NCI-H1105 treated with DMSO at 0.1 percent for 48 hours (cell line): ENCODE data around the gene GRM3.

Experiments used
- DNase-seq: peaks from one replicate; lab custom pipeline; 2025; lab: John Stamatoyannopoulos, UW

Gene GRM3

GRCh38 chr7:86692755-86693154 lies 49.0 kb downstream of the GRM3 start:
- DNase-seq, result no peak

GRCh38 chr7:86706406-86706805 lies 62.7 kb downstream of the GRM3 start:
- no peak for DNase-seq

DNA sequence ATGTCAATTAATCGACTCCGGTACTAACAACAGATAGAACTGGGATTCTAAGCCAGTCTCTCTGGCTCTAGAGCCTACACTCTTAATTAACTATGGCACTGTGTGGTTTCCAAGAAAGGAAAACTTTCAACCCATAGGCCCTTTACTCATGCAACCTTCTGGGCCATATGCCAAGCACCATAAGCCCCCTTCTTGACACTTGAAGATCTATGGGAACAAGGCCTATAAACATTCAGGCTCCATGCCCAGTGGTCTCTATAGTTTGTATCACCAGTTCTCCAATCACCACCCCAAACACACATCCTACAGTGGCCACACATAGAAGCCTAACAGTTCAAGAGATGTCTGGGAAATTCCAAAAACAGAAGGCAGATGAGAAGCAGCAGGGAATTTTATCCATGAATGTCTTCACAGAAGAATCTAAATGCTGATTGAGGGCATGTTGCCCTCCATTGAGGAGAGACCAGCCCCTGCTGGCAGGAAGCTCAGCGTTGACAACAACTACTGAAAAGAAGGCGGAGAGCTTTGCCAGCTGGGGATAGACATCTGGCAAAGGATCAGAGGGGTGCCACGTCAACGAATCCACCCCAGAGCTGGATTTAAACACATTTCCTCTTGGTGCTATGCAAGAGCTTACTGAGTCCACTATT lies 64.4 kb downstream of the GRM3 start:
- peak; percentile 88 for DNase-seq

DNA sequence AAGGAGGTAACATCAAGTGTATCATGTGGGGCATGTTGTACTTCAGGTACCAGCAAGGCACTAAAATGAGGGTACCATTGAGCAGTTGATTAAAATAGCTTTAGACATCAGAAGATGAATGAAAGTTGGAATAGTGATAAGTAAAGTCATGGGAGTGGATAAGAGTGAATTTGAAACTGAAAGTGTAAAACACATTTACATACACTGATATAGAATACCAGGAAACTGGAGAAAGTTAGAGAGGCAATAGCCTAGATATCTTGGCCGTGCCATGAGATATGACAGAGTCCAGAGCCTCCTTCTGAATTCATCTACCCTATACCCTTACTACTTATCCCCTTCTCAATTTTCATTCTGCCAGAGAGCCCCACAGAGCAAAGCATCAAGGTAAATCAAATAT lies 76.6 kb downstream of the GRM3 start:
- DNase-seq, result no peak

DNA sequence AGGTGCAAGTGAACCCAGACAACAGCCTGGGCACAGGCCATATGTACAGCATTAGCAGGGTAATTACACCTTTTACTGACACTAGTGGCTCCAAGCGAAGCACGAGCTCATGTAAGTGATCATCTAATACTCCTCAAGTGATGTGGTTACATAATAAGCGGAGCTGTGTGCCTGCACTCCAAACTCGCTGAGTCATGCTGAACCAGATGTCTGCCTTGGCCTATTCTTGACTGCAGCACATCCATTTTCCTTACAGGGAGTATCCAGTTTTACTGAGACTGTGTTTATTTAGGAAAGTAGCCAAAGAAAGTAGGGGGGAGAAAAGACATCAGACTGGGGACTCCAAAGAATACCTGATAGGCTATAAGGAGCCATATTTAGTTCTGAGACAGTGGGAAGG lies 90.1 kb downstream of the GRM3 start:
- DNase-seq, result no peak

DNA sequence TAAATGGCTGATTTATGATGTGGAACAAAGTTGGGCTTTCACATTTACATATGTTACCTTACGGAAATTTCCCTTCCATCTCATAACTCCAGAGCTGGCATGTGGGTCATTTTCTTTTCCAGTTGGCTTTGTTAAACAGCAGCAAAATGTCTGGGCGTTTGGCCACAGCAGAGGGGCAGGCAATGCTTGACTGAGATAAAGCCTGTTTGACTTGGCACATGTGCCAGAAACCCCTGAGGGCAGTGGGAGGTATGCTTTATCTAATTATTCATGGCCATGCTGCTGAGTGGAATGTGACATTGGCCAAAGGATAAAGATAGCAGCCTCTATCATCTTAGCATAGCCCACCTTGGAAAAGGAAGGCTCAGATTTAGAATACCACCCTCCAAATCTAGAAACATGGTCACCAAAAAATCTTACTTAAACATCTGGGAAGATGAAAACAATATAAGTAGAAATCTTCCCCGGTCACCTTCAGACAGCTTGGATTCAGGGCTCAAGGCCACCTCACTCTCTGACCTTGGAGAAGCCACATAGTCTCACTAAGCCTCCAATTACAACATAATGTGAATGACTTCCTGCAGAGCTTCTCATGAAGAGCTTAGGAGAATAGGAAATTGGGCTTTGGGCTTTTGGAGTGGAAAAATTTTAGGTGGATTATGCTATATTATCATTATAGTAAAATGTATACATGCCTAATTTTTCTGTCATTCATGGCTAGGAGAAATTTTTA lies 101.5 kb downstream of the GRM3 start:
- DNase-seq, result peak; percentile 8

DNA sequence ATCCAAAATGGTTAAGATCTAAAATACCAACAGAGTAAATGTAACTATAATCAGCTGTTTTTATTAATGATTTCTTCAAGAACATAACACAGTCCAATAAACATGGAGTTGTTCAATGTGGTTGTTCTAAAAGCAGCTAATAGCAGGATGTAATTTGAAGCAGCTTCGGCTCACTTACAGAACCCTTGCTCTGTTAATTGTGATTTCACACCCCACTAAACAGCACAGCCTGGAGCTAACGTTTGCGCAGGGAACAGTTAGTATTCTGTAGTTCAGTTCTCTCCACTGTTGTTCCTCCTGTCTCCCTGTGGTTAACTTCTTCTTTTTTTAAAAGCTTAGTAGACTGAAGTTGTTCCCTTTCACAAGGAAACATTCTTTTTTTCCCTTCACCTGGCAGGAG lies 104.0 kb downstream of the GRM3 start:
- peak; percentile 49 for DNase-seq

DNA sequence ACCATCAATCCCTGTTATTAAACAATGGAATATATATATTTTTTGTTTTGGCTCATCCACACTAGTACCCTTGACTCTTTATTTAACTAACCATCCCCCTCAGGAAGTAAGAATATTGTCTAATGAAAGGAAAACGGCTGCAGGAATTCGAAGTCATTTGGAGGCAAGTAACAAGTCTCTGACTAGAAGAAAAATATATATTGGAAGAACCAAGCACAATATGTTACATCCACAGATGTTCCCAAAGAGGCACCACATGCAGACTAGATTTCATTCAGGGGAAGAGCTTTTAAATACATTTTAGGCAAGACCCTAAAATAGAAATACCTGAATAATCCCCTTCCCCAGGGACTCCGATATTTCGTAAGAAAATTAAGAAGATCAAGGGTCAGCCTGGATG lies 104.5 kb downstream of the GRM3 start:
- DNase-seq, result no peak

DNA sequence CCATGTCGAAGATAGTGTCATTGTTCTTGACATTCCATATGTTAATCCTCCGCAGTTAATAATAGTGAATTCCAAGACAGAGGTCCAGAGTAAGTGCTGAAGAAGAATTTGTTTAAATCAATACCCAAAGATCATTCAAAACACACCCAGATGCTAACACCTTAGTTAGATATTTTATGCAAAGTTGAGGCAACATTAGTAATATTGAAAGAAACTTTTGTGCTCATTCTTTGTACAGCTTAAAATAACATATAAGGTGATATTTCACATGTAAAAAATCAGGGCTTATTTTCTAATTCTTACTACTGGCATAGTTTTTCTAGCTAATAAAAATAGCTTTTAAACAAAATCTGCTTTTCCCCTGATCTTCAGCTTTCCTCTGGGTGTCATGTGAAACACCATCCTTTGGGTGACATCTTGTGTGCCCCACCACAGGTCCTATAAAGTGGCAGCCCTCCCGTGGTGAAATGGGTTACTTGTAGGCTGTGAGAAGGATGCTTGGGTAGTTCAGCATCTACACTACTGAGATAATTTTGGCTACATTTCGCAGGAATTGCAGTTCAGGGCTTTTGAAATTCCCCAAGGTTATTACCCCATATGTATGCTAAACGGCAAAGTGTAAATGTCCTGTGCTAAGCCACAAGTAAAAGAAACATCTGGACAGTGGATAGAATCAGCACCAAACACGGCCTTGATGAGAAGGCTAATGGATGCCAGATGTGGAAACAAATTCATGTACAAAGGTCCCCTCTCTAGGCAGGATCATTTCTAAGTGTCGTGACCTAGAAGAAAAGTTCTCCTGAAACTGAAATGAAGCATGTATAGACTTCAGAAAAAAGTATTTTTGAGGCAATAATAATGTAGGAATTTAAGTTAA lies 105.4 kb downstream of the GRM3 start:
- no peak for DNase-seq

- DNase-seq, result no peak
Measured at GRCh38 chr7:86749741-86750665, 106.3 kb downstream of the GRM3 start.

- DNase-seq, result no peak
Measured at GRCh38 chr7:86760236-86760635, 116.5 kb downstream of the GRM3 start.

GRCh38 chr7:86762129-86762528 lies 118.4 kb downstream of the GRM3 start:
- no peak for DNase-seq

DNA sequence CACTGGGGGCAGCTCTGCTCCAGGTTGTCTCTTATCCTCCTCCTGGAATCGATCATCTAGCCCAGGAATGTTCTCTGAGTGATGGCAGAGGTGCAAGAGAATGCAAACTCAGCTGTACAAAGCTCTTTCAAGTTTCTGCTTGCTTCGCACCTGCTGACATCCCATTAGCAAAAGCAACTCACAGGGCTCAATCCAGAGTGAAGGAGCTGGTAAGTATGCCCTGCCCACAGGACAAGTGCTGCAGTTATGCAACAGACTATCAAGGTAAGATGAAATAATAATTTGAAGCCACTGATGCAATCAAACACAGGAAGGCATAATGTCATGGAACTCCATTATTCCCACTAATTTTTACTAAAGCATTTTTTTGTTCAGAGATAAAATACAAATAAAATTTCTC lies 122.2 kb downstream of the GRM3 start:
- DNase-seq, result no peak

DNA sequence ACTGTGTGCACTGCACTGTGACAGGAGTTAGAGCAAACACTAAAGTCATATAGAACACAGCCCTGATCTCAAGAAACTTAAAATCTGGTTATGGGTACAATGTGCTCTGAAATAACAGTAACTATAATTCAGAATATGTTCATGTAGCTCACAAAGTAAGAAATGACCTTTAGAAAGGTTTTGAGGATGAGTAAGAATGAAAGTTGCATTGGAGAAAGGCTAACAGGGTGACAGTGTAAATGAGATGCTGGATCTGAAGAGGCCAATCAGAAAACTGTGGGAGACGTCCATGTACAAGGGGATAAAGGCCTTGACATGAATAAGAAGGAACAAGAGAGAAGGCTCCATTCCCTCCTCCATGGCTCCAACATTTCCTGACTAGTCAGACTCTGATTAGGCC lies 124.7 kb downstream of the GRM3 start:
- DNase-seq, result no peak

DNA sequence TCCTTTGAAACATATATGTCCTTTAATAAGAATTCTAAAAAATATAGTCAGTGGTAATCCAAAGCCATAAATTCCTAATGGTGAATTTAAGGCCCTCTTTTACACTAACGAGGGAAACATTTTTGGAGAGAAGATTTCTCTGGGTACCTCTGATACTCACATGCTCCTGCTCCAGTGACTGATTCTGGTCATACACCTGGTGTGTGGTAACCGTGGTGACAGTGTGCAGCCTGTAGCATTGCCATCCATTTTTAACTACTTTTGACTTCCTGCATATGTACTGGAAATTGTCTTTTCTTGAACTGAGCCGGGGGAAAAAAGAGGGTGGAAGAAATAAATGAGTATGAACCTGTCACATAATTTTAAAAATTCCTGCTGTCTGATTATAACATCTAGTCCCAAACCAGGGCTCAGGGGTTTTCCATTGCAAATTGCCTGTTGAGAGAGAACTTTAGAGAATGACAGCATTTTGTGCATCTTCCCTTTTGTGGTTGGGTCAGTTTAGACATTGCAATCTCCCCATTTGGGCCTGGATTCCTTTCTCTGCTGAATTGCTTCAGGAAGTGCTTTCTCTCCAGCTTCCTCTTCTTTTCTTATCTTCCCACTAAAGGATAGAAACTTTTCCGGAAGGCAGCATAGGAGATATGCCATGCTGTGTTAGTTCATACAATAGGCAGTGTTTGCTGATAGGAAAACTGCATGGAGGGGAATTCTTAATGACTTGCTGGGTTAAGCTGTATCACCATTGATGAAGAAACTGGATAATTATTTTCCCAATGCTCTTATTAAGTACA lies 125.5 kb downstream of the GRM3 start:
- no peak for DNase-seq

DNA sequence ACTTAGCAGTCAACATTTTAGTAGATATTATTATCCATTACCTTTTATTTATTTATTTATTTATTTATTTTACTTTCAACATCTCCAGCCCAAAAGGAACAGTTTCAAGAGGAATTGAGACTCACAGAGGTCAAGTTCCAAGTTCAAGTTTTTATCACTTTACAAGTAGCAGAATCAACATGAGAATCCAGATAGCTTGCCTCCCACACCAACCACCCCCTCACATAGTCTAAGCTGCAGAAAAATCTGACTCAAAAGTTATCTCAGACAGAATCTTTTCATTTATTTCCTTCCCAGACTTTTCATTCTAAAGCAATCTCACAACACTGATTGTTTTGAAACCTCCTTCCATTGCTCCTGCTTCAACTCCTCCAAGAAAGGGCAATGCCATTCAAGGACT lies 129.6 kb downstream of the GRM3 start:
- no peak for DNase-seq

DNA sequence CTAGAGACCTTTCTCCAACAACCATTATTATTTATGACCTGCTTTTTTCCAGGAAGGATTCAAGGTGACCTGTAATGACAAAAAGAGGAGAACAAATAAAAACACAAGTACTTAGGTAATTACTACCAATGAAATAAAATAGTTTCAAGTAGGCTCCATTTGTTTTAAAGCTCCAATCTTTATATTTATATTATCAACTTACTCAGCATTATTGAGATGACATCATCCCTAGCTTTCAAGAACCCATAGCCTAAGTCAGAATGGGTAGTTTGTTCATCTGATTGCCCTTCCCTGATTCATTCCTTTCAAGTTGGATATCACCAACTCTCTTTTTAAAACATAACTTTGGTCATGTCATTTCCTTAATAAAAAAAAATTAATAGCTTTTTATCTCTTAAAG lies 131.5 kb downstream of the GRM3 start:
- DNase-seq, result peak; percentile 11

GRCh38 chr7:86776136-86776535 lies 132.4 kb downstream of the GRM3 start:
- no peak for DNase-seq

DNA sequence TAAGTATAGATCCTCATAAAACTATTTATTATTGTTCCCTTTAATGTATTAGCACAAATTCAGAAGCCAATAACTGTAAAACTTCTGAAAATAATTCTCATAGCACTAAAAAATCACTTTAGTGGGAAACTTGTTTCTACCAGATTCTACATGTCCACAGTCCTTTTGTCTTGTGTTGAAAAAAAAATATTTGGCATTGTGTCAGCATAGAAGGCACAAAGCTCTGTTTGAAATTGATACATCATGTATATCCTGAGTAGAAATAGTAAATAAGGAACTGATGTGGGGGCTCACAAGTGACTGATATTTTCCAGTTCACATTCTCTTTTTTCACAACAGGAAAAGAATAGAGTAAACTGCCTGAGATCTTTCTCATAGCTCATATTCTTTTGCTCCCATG lies 134.6 kb downstream of the GRM3 start:
- no peak for DNase-seq

GRCh38 chr7:86784765-86785164 lies 141.1 kb downstream of the GRM3 start:
- DNase-seq, result no peak

- no peak for DNase-seq
Measured at GRCh38 chr7:86785641-86786040, 141.9 kb downstream of the GRM3 start.
